BLaER1 treated with 17β-estradiol and CSF1 and Interleukin-3, amounts not matched to agents 10 nM and 100 nM (cell line): ENCODE measurements around the gene IFNK.
"Not testable (repeated sequence)": the region's sequence is repeated elsewhere in the genome, so short reads cannot be mapped to it uniquely, and the experiment has no call there.

ENCODE experiments used
- H3K27ac ChIP-seq, 11 experiments: shearing (Covaris generic); formaldehyde crosslinking; 2 replicates each; pipeline ENCODE4 v1.8.1; 2022
- H3K27me3 ChIP-seq, 11 experiments: shearing (Covaris generic); formaldehyde crosslinking; 2 replicates each; pipeline ENCODE4 v1.8.1; 2022
- H3K36me3 ChIP-seq, 11 experiments: shearing (Covaris generic); formaldehyde crosslinking; 2 replicates each; pipeline ENCODE4 v1.8.1; 2022
- H3K4me1 ChIP-seq, 10 experiments: shearing (Covaris generic); formaldehyde crosslinking; 2 replicates each; pipeline ENCODE4 v1.8.1; 2022
- H3K4me2 ChIP-seq, 11 experiments: shearing (Covaris generic); formaldehyde crosslinking; 2 replicates each; pipeline ENCODE4 v1.8.1; 2022
- H3K4me3 ChIP-seq, 10 experiments: shearing (Covaris generic); formaldehyde crosslinking; 2 replicates each; pipeline ENCODE4 v1.8.1; 2022
- H3K9ac ChIP-seq, 11 experiments: shearing (Covaris generic); formaldehyde crosslinking; 2 replicates each; pipeline ENCODE4 v1.8.1; 2022
- H3K9me3 ChIP-seq, 11 experiments: shearing (Covaris generic); formaldehyde crosslinking; replicated peaks in 1 of 11; 2 replicates each; pipeline ENCODE4 v1.8.1; 2022
- H4K20me1 ChIP-seq, 11 experiments: shearing (Covaris generic); formaldehyde crosslinking; 2 replicates each; pipeline ENCODE4 v1.8.1; 2022
- Cebpa-rat ChIP-seq, 11 experiments: shearing (Covaris generic); IDR thresholded peaks; 2 replicates each; pipeline ENCODE4 v1.8.1; 2022

Gene IFNK

GRCh38 chr9:27487128-27487640, 36.9 kb upstream of the IFNK start:
- no peak for TF ChIP-seq Cebpa-rat (IDR thresholded peaks at IDR 0.05)
- no peaks in the 10 kb centered on the region; a peak in 2 of 22 replicates for H3K9me3 ChIP-seq

GRCh38 chr9:27487927-27488326, 36.2 kb upstream of the IFNK start:
- H4K20me1 ChIP-seq, result no peaks in the 10 kb centered on the region; a peak in 1 of 22 replicates
- no peak overlapping the region; a peak in 1 of 22 replicates for H3K27ac ChIP-seq
- H3K4me2 ChIP-seq, result peak overlapping the region; percentile 49 to 87 (median 73)
- peaks cover 0 to 7% (median 0%) of the 10 kb centered on the region in 11 experiments; a peak in 2 of 22 replicates for H3K9me3 ChIP-seq
- H3K4me1 ChIP-seq, result peaks cover 86 to 100% (median 92%) of the 10 kb centered on the region in 10 experiments
- H3K36me3 ChIP-seq, result 0 out of 22 replicates have a peak, but pooled peaks cover 0 to 6% (median 0%) of the 10 kb centered on the region in 11 experiments
- H3K4me3 ChIP-seq, result no peak overlapping the region
- no peaks in the 10 kb centered on the region for H3K27me3 ChIP-seq
- TF ChIP-seq Cebpa-rat (IDR thresholded peaks at IDR 0.05), result no peak
- H3K9ac ChIP-seq, result no peak overlapping the region

More at GRCh38 chr9:27487128-27487640, 36.9 kb upstream of the IFNK start:
- H4K20me1 ChIP-seq, result no peaks in the 10 kb centered on the region; a peak in 1 of 22 replicates
- no peak overlapping the region for H3K4me3 ChIP-seq
- H3K4me2 ChIP-seq, result peak overlapping the region; percentile 49 to 87 (median 73)
- H3K9ac ChIP-seq, result no peak overlapping the region
- no peaks in the 10 kb centered on the region for H3K27me3 ChIP-seq
- no peak overlapping the region; a peak in 1 of 22 replicates for H3K27ac ChIP-seq
- 0 out of 22 replicates have a peak, but pooled peaks cover 0 to 6% (median 0%) of the 10 kb centered on the region in 11 experiments for H3K36me3 ChIP-seq
- peaks cover 86 to 99% (median 90%) of the 10 kb centered on the region in 10 experiments for H3K4me1 ChIP-seq

DNA sequence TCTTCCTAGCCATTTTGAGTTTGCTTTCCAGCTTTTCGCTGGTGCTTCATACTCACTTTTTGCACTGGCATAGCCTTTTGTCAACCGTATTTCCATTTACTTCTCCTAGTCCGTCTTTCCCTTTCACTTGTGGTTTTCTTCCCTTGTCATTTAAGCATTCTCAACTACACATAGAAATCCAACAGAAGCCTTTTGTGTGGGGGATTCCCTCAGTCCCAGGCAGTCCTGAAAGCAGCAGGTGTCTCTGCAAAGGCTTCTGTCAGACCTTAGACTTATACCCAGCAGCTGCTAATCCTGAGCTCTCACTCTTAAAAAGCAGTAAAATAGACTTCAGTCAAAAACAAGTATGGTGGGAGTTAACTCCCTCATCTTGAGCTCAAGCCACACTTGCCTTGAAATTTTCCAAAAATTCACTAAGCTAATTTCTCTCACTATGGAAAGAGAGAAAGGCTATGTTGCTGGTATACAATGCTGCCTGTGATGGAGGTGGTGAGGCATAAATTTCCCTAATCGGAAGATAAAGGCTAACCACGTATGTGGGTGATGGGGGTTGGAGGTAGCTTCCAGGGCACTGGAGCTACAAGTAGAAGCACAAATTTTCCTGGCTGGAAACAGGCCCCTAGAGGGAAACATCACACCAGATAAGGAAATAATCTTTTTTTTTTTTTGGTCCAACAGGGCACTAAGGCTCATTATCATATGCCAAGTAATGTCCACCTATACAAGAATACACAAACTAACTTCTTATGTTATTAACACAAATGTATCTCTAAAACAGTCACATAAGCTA, 34.8 kb upstream of the IFNK start:
- TF ChIP-seq Cebpa-rat (IDR thresholded peaks at IDR 0.05), result no peak
- no peaks in the 10 kb centered on the region; a peak in 1 of 22 replicates for H4K20me1 ChIP-seq
- H3K36me3 ChIP-seq, result peaks cover 0 to under 1% (median 0%) of the 10 kb centered on the region in 11 experiments; a peak in 2 of 22 replicates
- H3K4me3 ChIP-seq, result peak overlapping the region in 2 of 10 experiments; percentile 13 to 26; a peak in 1 of 20 replicates
- H3K9me3 ChIP-seq, result peaks cover 5 to 19% (median 12%) of the 10 kb centered on the region in 11 experiments
- peaks cover 76 to 88% (median 83%) of the 10 kb centered on the region in 10 experiments for H3K4me1 ChIP-seq
- H3K27ac ChIP-seq, result peak overlapping the region in 7 of 11 experiments; percentile 0 to 53 (median 21); a peak in 7 of 22 replicates
- H3K9ac ChIP-seq, result peak overlapping the region in 3 of 11 experiments; percentile 30 to 48 (median 38); a peak in 5 of 22 replicates
- H3K4me2 ChIP-seq, result peak overlapping the region; percentile 49 to 87 (median 73)
- no peaks in the 10 kb centered on the region for H3K27me3 ChIP-seq

DNA sequence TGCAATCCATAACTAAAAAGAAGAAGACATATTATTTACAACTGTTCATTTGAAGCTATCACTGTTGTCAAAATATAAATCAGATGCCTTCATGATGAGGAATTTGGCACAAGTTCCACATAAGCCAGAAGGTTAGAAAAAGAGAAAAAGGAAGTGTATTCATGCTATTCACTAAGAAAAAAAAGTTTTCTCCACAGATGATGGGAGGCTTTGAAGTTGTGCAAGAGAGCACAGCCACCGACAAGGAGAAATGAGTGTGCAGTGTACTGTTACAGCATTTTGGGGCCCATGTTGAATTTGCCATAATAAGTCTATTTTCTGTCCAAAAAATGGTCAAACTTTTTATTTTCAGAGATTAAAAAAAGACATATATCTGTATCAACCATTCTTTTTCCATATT, 32.9 kb upstream of the IFNK start:
- Histone ChIP-seq H3K4me3 (no peak overlapping the region), H3K27ac (peak overlapping the region in 7 of 11 experiments; percentile 2 to 62 (median 37); a peak in 13 of 22 replicates), H3K4me1 (peaks cover 58 to 80% (median 64%) of the 10 kb centered on the region in 10 experiments), H4K20me1 (no peaks in the 10 kb centered on the region; a peak in 1 of 22 replicates), H3K27me3 (no peaks in the 10 kb centered on the region), H3K9me3 (peaks cover 12 to 33% (median 23%) of the 10 kb centered on the region in 11 experiments), H3K9ac (no peak overlapping the region), H3K36me3 (peaks cover 0 to 5% (median 0%) of the 10 kb centered on the region in 11 experiments; a peak in 4 of 22 replicates), H3K4me2 (peak overlapping the region; percentile 49 to 80 (median 73); a peak in 21 of 22 replicates)
- TF ChIP-seq Cebpa-rat (IDR thresholded peaks at IDR 0.05), result peak in 6 of 11 experiments; percentile 33 to 79 (median 64); a peak in 7 of 22 replicates

DNA sequence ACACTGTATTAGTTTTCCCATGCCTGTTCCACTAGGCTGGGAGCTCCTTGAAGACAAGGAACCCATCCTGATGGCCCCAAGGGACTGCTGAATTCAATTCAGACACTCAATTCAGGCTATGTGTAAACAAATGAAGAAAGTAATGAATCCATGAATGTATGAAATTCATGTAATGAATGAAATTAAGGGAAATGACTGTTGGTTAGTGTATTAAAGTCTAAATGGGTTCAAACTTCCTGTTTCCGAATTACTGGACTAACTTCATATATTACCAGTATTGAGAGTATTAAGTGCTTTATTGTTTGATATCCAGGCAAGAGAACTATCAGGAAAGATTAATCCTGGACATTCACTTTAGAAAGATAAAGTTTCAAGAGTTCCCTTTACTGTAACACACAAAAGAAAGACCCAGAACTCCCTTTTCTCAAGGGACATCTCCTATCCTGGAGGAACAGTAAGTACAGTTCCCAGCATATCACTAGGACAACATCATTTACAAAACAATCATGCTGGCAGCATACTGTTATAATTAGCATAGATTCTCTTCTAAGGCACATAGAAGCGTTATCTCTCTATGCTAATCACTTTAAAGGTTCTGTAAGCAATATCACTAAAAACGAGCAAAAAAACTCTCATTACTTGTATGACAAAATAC, 28.5 kb upstream of the IFNK start:
- H3K4me1 ChIP-seq, result peaks cover 14 to 75% (median 35%) of the 10 kb centered on the region in 10 experiments
- TF ChIP-seq Cebpa-rat (IDR thresholded peaks at IDR 0.05), result no peak
- H3K27ac ChIP-seq, result no peak overlapping the region
- H3K9me3 ChIP-seq, result peaks cover 12 to 33% (median 23%) of the 10 kb centered on the region in 11 experiments
- H4K20me1 ChIP-seq, result peaks cover 0 to 17% (median 0%) of the 10 kb centered on the region in 11 experiments; a peak in 2 of 22 replicates
- peak overlapping the region in 3 of 11 experiments; percentile 31 to 63 (median 33); a peak in 5 of 22 replicates for H3K4me2 ChIP-seq
- H3K27me3 ChIP-seq, result no peaks in the 10 kb centered on the region
- no peak overlapping the region for H3K4me3 ChIP-seq
- no peak overlapping the region for H3K9ac ChIP-seq
- peaks cover 0 to 5% (median 0%) of the 10 kb centered on the region in 11 experiments; a peak in 4 of 22 replicates for H3K36me3 ChIP-seq

GRCh38 chr9:27496135-27496504, 28.0 kb upstream of the IFNK start:
- Histone ChIP-seq H3K36me3 (peaks cover 0 to 5% (median 0%) of the 10 kb centered on the region in 11 experiments; a peak in 4 of 22 replicates), H3K27ac (no peak overlapping the region), H3K4me3 (no peak overlapping the region), H4K20me1 (peaks cover 0 to 17% (median 0%) of the 10 kb centered on the region in 11 experiments; a peak in 2 of 22 replicates), H3K27me3 (no peaks in the 10 kb centered on the region), H3K9ac (no peak overlapping the region), H3K9me3 (peaks cover 12 to 33% (median 24%) of the 10 kb centered on the region in 11 experiments), H3K4me1 (peaks cover 9 to 73% (median 30%) of the 10 kb centered on the region in 10 experiments; a peak in 19 of 20 replicates), H3K4me2 (peak overlapping the region in 2 of 11 experiments; percentile 33 to 63; a peak in 3 of 22 replicates)
- TF ChIP-seq Cebpa-rat (IDR thresholded peaks at IDR 0.05), result no peak

GRCh38 chr9:27497883-27498417, 26.1 kb upstream of the IFNK start:
- peak overlapping the region in 3 of 11 experiments; percentile 71 to 86 (median 78); a peak in 4 of 22 replicates for H3K4me2 ChIP-seq
- no peak overlapping the region for H3K4me3 ChIP-seq
- H3K4me1 ChIP-seq, result peaks cover 0 to 73% (median 17%) of the 10 kb centered on the region in 10 experiments; a peak in 14 of 20 replicates
- peaks cover 0 to 5% (median 0%) of the 10 kb centered on the region in 11 experiments; a peak in 4 of 22 replicates for H3K36me3 ChIP-seq
- H4K20me1 ChIP-seq, result peaks cover 0 to 28% (median 0%) of the 10 kb centered on the region in 11 experiments; a peak in 2 of 22 replicates
- TF ChIP-seq Cebpa-rat (IDR thresholded peaks at IDR 0.05), result no peak
- peaks cover 12 to 34% (median 24%) of the 10 kb centered on the region in 11 experiments for H3K9me3 ChIP-seq
- no peak overlapping the region for H3K27ac ChIP-seq
- no peak overlapping the region for H3K9ac ChIP-seq
- H3K27me3 ChIP-seq, result no peaks in the 10 kb centered on the region

DNA sequence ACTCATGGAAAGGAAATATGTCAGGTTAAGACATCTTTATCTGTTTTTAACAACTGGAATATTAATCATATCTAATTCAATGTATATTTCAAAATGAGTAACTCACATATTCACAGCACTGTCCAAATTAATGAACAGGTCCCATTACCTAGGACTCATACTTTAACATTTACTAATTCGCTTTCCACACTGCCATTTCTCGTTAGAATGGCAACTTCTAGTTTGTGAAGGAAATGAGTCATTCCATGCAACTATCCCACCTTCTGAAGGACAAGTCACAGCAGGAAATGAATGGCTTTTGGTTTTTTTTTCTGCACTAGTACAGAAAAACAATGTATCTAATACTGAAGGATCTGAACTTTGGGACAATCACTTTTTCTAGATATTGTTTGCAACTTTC, 24.6 kb upstream of the IFNK start:
- no peak for TF ChIP-seq Cebpa-rat (IDR thresholded peaks at IDR 0.05)
- H3K4me3 ChIP-seq, result no peak overlapping the region
- no peaks in the 10 kb centered on the region for H3K27me3 ChIP-seq
- H3K27ac ChIP-seq, result peak overlapping the region in 3 of 11 experiments; percentile 18 to 32 (median 26); a peak in 3 of 22 replicates
- H4K20me1 ChIP-seq, result peaks cover 0 to 29% (median 0%) of the 10 kb centered on the region in 11 experiments; a peak in 2 of 22 replicates
- H3K36me3 ChIP-seq, result peaks cover 0 to 4% (median 0%) of the 10 kb centered on the region in 11 experiments; a peak in 3 of 22 replicates
- peak overlapping the region in 7 of 11 experiments; percentile 29 to 86 (median 66); a peak in 13 of 22 replicates for H3K4me2 ChIP-seq
- peaks cover 0 to 87% (median 20%) of the 10 kb centered on the region in 10 experiments; a peak in 14 of 20 replicates for H3K4me1 ChIP-seq
- peaks cover 5 to 19% (median 11%) of the 10 kb centered on the region in 11 experiments for H3K9me3 ChIP-seq
- no peak overlapping the region for H3K9ac ChIP-seq

DNA sequence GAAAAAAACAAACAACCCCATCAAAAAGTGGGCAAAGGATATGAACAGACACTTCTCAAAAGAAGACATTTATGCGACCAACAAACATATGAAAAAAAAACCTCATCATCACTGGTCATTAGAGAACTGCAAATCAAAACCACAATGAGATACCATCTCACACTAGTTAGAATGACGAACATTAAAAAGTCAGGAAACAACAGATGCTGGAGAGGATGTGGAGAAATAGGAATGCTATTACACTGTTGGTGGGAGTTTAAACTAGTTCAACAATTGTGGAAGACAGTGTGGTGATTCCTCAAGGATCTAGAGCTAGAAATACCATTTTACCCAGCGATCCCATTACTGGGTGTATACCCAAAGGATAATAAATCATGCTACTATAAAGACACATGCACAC, 23.2 kb upstream of the IFNK start:
- H3K27ac ChIP-seq, H3K9ac ChIP-seq, H3K36me3 ChIP-seq, H3K9me3 ChIP-seq, H3K27me3 ChIP-seq, H3K4me3 ChIP-seq: not testable (repeated sequence)
- Histone ChIP-seq H3K4me2 (peak overlapping the region in 1 of 11 experiments; percentile 44; a peak in 1 of 22 replicates), H3K4me1 (peaks cover 0 to 79% (median 20%) of the 10 kb centered on the region in 10 experiments; a peak in 14 of 20 replicates), H4K20me1 (peaks cover 0 to 38% (median 0%) of the 10 kb centered on the region in 11 experiments; a peak in 2 of 22 replicates)
